Stimulated activated CD4-positive, alpha-beta T cell treated with anti-CD3 and anti-CD28 coated beads, Interleukin-4, amount 100 ng/mL, for 48 hours (primary cell): Measurements from ENCODE around the gene PPM1F.
"Not testable (repeated sequence)": the region's sequence is repeated elsewhere in the genome, so short reads cannot be mapped to it uniquely, and the experiment has no call there.

ENCODE experiments used
- DNase-seq, 2 donors: peaks; one replicate each; pipeline ENCODE4 v3.0.0-alpha.2; 2020; ENCODE audit warnings: low read depth in 2 of 2

The PPM1F gene

GRCh38 chr22:21894799-21895198 is 57.8 kb downstream of the PPM1F start:
- no peak for DNase-seq

GRCh38 chr22:21889251-21889990 is 63.2 kb downstream of the PPM1F start:
- no peak for DNase-seq

- no peak for DNase-seq
These were observed 64.8 kb downstream of the PPM1F start for GRCh38 chr22:21887841-21888240.

- not testable (repeated sequence) for DNase-seq
These were observed 68.7 kb downstream of the PPM1F start for GRCh38 chr22:21883930-21884329.

GRCh38 chr22:21882754-21883333 is 69.8 kb downstream of the PPM1F start:
- not testable (repeated sequence) for DNase-seq

GRCh38 chr22:21881841-21882753 is 70.6 kb downstream of the PPM1F start:
- DNase-seq: no peak

- DNase-seq: peak; percentile 25 to 44
These were observed 76.0 kb downstream of the PPM1F start for GRCh38 chr22:21876486-21877176.

- DNase-seq: not testable (repeated sequence)
These were observed 77.7 kb downstream of the PPM1F start for GRCh38 chr22:21874953-21875352.

- no peak for DNase-seq
These were observed 79.0 kb downstream of the PPM1F start for GRCh38 chr22:21873619-21874018.

GRCh38 chr22:21872741-21873140 is 79.9 kb downstream of the PPM1F start:
- DNase-seq: not testable (repeated sequence)
